ENCODE measurements around the gene ADGRL4. TPM values are rescaled to one million over a fixed set of nuclear protein-coding genes. Genes with fewer than 3 reads are reported as not detected.

ADGRL4 gene
- total RNA-seq, 4 donors from 2014 or later, result 13.4 to 31.9 (median 14.0) TPM

DNA sequence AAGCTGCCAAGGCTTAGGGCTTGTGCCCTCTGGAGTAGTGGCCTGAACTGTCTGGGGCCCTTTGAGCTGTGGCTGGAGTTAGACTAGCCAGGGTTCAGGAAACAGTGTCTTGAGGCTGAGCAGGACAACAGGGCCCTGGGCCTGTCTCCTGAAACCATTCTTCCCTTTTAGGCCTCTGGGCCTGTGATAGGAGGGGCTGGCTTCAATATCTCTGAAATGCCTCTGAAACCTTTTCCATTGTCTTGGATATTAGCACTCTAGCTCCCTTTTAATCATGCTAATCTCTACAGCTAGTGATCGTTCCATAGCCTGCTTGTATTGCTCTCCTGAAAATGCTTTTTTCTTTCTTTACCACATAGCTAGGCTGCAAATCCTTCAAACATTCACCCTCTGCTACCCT is 135.3 kb downstream of the ADGRL4 start:
- intact Hi-C loops (cut with DNase I; ENCODE audit: low total_unique reads), result no loop called here
- H3K4me1 ChIP-seq, result no peaks in the 10 kb centered on the region
- ATAC-seq (no peak), DNase-seq (no peak)
- no peak overlapping the region for H3K27ac ChIP-seq
- no peak for TF ChIP-seq POLR2A (IDR thresholded peaks at IDR 0.05)
- TF ChIP-seq, protein P1, sequence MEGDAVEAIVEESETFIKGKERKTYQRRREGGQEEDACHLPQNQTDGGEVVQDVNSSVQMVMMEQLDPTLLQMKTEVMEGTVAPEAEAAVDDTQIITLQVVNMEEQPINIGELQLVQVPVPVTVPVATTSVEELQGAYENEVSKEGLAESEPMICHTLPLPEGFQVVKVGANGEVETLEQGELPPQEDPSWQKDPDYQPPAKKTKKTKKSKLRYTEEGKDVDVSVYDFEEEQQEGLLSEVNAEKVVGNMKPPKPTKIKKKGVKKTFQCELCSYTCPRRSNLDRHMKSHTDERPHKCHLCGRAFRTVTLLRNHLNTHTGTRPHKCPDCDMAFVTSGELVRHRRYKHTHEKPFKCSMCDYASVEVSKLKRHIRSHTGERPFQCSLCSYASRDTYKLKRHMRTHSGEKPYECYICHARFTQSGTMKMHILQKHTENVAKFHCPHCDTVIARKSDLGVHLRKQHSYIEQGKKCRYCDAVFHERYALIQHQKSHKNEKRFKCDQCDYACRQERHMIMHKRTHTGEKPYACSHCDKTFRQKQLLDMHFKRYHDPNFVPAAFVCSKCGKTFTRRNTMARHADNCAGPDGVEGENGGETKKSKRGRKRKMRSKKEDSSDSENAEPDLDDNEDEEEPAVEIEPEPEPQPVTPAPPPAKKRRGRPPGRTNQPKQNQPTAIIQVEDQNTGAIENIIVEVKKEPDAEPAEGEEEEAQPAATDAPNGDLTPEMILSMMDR (IDR thresholded peaks at IDR 0.05 in 4 of 5, conservative IDR thresholded peaks at IDR 0.05 in 1 of 5), result no peak
- H3K36me3 ChIP-seq, result no peaks in the 10 kb centered on the region
- H3K9me3 ChIP-seq, result no peaks in the 10 kb centered on the region
- H3K27me3 ChIP-seq, result no peaks in the 10 kb centered on the region
- in situ Hi-C loops (cut with MboI; ENCODE audit: low sequenced_read_pairs in 4 of 4), result no loop called here
- H3K4me3 ChIP-seq, result no peak overlapping the region

DNA sequence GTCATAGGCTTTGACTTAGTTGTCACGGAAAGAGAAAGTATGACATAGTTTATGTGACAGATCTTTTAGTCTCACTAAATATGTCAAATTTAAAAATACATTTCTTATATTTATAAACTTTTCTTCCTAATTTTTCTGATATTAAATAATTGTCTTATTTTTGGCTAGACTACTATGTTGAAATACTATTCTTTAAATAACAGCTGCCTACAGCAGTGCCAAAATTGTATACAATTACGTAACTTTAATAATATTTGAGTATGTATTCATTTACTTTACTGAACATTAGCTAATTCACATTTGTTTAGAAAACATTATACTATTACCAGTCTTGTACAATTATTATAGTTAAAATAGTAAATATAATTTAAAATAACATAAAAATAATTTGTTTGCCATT is 137.4 kb downstream of the ADGRL4 start:
- intact Hi-C loops (cut with DNase I; ENCODE audit: low total_unique reads) (no loop called here), in situ Hi-C loops (cut with MboI; ENCODE audit: low sequenced_read_pairs in 4 of 4) (no loop called here)
- Histone ChIP-seq H3K4me3 (no peak overlapping the region), H3K4me1 (no peaks in the 10 kb centered on the region), H3K9me3 (no peaks in the 10 kb centered on the region), H3K36me3 (no peaks in the 10 kb centered on the region), H3K27ac (no peak overlapping the region), H3K27me3 (no peaks in the 10 kb centered on the region)
- no peak for DNase-seq
- no peak for ATAC-seq
- TF ChIP-seq POLR2A (IDR thresholded peaks at IDR 0.05), result no peak
- TF ChIP-seq, protein P1 (IDR thresholded peaks at IDR 0.05 in 4 of 5, conservative IDR thresholded peaks at IDR 0.05 in 1 of 5), result no peak

DNA sequence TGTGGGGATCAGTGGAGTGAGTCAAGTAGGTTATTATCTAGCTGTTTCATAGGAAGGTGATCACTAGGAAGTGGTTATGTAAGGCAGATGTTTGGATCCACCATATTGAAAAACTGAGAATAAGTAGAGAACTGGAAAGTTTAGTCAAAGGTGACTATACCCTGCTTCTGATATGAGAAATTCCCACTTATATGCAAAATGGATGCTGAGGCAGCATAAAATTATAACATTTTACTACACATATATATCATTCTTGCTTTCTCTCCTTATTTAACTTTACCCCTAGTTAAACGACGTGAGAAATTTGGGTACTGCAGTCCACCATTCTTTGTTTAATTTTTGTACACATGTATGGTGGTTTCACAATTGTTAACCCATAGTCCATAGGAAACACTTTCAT is 142.4 kb downstream of the ADGRL4 start:
- no peak for TF ChIP-seq POLR2A (IDR thresholded peaks at IDR 0.05)
- TF ChIP-seq, protein P1 (IDR thresholded peaks at IDR 0.05 in 4 of 5, conservative IDR thresholded peaks at IDR 0.05 in 1 of 5), result no peak
- H3K9me3 ChIP-seq, result no peaks in the 10 kb centered on the region
- DNase-seq, result no peak

DNA sequence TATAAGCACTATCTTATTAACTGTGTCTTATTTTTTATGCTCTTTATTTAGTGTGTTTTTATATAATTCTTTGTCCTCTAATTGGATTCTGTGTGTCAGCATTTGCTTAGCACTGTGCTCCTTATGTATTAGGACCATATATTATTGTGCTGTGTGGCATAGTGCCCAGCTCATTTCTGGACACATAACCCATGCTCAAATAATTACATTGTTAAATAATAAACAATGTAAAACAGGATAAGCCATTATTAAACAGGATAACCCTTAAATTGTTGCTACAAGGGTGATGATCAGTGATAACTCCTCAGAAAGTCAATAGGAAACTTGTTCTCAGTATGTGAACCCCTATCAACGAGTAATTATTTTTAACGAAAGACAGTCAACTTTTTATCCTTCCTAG is 150.4 kb downstream of the ADGRL4 start:
- Histone ChIP-seq H3K27ac (no peak overlapping the region), H3K36me3 (no peaks in the 10 kb centered on the region), H3K4me1 (no peaks in the 10 kb centered on the region), H3K4me3 (no peak overlapping the region), H3K9me3 (no peaks in the 10 kb centered on the region), H3K27me3 (no peaks in the 10 kb centered on the region)
- ATAC-seq (no peak), DNase-seq (no peak)
- TF ChIP-seq POLR2A (IDR thresholded peaks at IDR 0.05), result no peak
- in situ Hi-C loops (cut with MboI; ENCODE audit: low sequenced_read_pairs in 4 of 4) (no loop called here), intact Hi-C loops (cut with DNase I; ENCODE audit: low total_unique reads) (no loop called here)

More for the DNA sequence above, 142.4 kb downstream of the ADGRL4 start:
- Histone ChIP-seq H3K27ac (no peak overlapping the region), H3K4me3 (no peak overlapping the region), H3K4me1 (no peaks in the 10 kb centered on the region), H3K27me3 (no peaks in the 10 kb centered on the region), H3K36me3 (no peaks in the 10 kb centered on the region)
- in situ Hi-C loops (cut with MboI; ENCODE audit: low sequenced_read_pairs in 4 of 4), result no loop called here
- intact Hi-C loops (cut with DNase I; ENCODE audit: low total_unique reads), result no loop called here
- ATAC-seq, result no peak

DNA sequence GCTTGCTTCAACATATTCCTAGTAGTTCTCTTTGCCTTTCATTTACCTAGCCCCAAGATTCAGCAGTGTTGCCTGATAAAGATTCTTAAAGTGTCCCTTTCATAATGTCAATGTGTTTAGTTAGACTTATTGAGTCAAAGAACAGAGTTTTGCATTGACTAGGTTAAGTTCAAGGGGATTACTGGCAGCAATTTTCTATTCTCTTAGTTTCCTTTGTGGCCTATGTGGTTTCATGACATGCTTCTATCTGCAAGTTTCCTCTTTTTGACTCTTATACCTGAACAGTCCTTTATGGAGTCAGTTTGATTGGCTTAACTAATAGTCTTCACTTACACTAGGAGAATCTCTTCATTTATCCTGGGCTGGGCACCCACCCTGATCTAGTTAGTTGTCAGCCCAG is 151.3 kb downstream of the ADGRL4 start:
- Histone ChIP-seq H3K4me3 (no peak overlapping the region), H3K27me3 (no peaks in the 10 kb centered on the region), H3K4me1 (no peaks in the 10 kb centered on the region), H3K27ac (no peak overlapping the region), H3K36me3 (no peaks in the 10 kb centered on the region), H3K9me3 (no peaks in the 10 kb centered on the region)
- in situ Hi-C loops (cut with MboI; ENCODE audit: low sequenced_read_pairs in 4 of 4) (no loop called here), intact Hi-C loops (cut with DNase I; ENCODE audit: low total_unique reads) (no loop called here)
- ATAC-seq (no peak), DNase-seq (no peak)
- no peak for TF ChIP-seq POLR2A (IDR thresholded peaks at IDR 0.05)
- TF ChIP-seq, protein P1 (IDR thresholded peaks at IDR 0.05 in 4 of 5, conservative IDR thresholded peaks at IDR 0.05 in 1 of 5), result no peak
